OCI-LY3 (cell line): Measurements from ENCODE around the gene HS1BP3.

Experiments used
- H2AFZ ChIP-seq: fragments of 200-600, 300-600 bp; shearing (Covaris generic); 2 replicates; pipeline ENCODE4 v1.6.0; 2014; ENCODE audit warnings: antibody characterized with exemption, low read depth, low read length
- H3K27ac ChIP-seq: fragments of 200-600, 300-600 bp; sonication (generic); 2 replicates; pipeline ENCODE4 v1.5.1; 2014; ENCODE audit warnings: mild to moderate bottlenecking, low read length, moderate library complexity, mixed read lengths
- H3K27me3 ChIP-seq: fragments of 200-600, 300-600 bp; sonication (generic); 2 replicates; pipeline ENCODE4 v1.6.1; 2014; ENCODE audit warnings: low read depth, low read length, mixed read lengths
- H3K36me3 ChIP-seq: fragments of 200-600, 300-600 bp; sonication (generic); replicated peaks from 2 replicates; pipeline ENCODE3; 2014; ENCODE audit warnings: low read depth, low read length, mixed read lengths
- H3K4me1 ChIP-seq: fragments of 300-600, 200-600 bp; sonication (generic); 2 replicates; pipeline ENCODE4 v1.6.1; 2014; ENCODE audit warnings: low read length, mixed read lengths
- H3K4me2 ChIP-seq: fragments of 200-600, 300-600 bp; sonication (generic); 2 replicates; pipeline ENCODE4 v1.6.1; 2014; ENCODE audit warnings: low read length, mixed read lengths
- H3K4me3 ChIP-seq: fragments of 300-600, 200-600 bp; sonication (generic); 2 replicates; pipeline ENCODE4 v1.5.1; 2014; ENCODE audit warnings: antibody characterized with exemption, mild to moderate bottlenecking, low read length, moderate library complexity
- H3K79me2 ChIP-seq: fragments of 300-600, 200-600 bp; shearing (Covaris generic); 2 replicates; pipeline ENCODE4 v1.6.1; 2014; ENCODE audit warnings: mild to moderate bottlenecking, low read length, mixed read lengths
- H3K9ac ChIP-seq: fragments of 300-600, 200-600 bp; shearing (Covaris generic); 2 replicates; pipeline ENCODE4 v1.6.0; 2014; ENCODE audit warnings: mild to moderate bottlenecking, low read length, moderate library complexity
- H3K9me3 ChIP-seq: fragments of 200-600, 300-600 bp; shearing (Covaris generic); 2 replicates; pipeline ENCODE4 v1.6.1; 2014; ENCODE audit warnings: low read length, mixed read lengths; ENCODE audit not compliant: insufficient read depth
- H4K20me1 ChIP-seq: fragments of 200-600, 300-600 bp; sonication (generic); 2 replicates; pipeline ENCODE4 v1.6.1; 2016; ENCODE audit warnings: low read length, mixed read lengths; ENCODE audit not compliant: insufficient read depth
- EZH2phosphoT487 ChIP-seq: fragments of 200-600 bp; shearing (Covaris generic); IDR thresholded peaks from 2 replicates; pipeline ENCODE4 v1.6.1; 2018; ENCODE audit warnings: antibody characterized with exemption, mixed run types, low read depth
- TF ChIP-seq, protein P1 (sequence below): fragments of 200-600, 300-600 bp; sonication (generic); IDR thresholded peaks from 2 replicates; pipeline ENCODE4 v1.5.1; 2014; ENCODE audit warnings: antibody characterized with exemption, low read length, low read depth

Gene HS1BP3

DNA sequence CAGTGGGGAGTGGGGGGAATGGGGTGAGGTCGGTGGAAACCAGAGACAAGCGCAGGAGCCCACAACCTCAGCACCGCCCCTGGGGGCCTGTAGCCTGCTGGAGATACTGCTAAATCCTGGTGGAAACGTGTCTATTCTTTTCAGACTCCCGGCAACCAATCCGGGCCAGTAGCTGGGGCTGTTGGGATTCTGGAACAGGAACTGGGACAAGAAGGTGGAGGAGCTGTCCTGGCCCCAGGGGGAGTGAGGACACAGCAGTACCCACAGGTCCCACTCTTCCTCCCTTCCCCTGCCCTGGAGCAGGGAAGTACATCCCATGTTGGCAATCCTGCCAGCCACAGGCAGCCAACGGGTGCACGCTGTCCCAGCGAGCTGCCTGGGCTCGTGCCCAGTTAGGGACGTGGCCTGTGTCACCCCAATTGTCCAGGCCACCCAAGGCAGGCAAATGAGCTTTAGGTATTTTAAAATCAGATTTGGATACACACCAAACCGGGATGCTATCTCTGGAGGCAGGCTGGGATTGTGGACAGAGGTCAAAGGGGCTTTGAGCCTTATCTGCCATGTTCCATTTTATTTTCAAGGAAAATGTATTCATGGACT, 51.8 kb downstream of the HS1BP3 start:
- Histone ChIP-seq H2AFZ (no peak overlapping the region), H3K9ac (no peak overlapping the region), H3K36me3 (no peaks in the 10 kb centered on the region), H3K79me2 (no peaks in the 10 kb centered on the region), H3K4me2 (no peak overlapping the region), H3K9me3 (no peaks in the 10 kb centered on the region), H3K4me1 (peaks cover 18% of the 10 kb centered on the region), H3K27me3 (peaks cover 19% of the 10 kb centered on the region), H3K4me3 (no peak overlapping the region), H4K20me1 (no peaks in the 10 kb centered on the region), H3K27ac (no peak overlapping the region)
- TF ChIP-seq EZH2phosphoT487: no peak
- TF ChIP-seq, protein P1, sequence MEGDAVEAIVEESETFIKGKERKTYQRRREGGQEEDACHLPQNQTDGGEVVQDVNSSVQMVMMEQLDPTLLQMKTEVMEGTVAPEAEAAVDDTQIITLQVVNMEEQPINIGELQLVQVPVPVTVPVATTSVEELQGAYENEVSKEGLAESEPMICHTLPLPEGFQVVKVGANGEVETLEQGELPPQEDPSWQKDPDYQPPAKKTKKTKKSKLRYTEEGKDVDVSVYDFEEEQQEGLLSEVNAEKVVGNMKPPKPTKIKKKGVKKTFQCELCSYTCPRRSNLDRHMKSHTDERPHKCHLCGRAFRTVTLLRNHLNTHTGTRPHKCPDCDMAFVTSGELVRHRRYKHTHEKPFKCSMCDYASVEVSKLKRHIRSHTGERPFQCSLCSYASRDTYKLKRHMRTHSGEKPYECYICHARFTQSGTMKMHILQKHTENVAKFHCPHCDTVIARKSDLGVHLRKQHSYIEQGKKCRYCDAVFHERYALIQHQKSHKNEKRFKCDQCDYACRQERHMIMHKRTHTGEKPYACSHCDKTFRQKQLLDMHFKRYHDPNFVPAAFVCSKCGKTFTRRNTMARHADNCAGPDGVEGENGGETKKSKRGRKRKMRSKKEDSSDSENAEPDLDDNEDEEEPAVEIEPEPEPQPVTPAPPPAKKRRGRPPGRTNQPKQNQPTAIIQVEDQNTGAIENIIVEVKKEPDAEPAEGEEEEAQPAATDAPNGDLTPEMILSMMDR: no peak

DNA sequence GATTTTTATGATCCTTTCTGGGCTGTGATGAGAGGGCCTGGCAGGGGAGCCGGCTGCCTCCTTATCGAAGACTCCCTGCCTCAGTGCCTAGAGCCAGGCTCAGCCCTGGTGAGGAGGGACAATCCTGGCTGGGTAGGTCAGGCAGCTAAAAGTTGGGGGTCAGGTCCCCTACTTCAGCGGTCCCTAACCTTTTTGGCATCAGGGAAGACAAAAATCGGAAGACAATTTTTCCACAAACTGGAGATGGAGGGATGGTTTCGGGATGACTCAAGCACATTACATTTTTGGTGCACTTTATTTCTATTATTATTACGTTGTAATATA, 53.1 kb downstream of the HS1BP3 start:
- Histone ChIP-seq H2AFZ (no peak overlapping the region), H3K9me3 (no peaks in the 10 kb centered on the region), H3K9ac (no peak overlapping the region), H3K27ac (no peak overlapping the region), H3K4me3 (no peak overlapping the region), H3K4me1 (peaks cover 20% of the 10 kb centered on the region), H3K27me3 (peaks cover 27% of the 10 kb centered on the region), H3K4me2 (no peak overlapping the region), H3K36me3 (no peaks in the 10 kb centered on the region), H4K20me1 (no peaks in the 10 kb centered on the region), H3K79me2 (no peaks in the 10 kb centered on the region)
- TF ChIP-seq, protein P1: no peak
- TF ChIP-seq EZH2phosphoT487: no peak

DNA sequence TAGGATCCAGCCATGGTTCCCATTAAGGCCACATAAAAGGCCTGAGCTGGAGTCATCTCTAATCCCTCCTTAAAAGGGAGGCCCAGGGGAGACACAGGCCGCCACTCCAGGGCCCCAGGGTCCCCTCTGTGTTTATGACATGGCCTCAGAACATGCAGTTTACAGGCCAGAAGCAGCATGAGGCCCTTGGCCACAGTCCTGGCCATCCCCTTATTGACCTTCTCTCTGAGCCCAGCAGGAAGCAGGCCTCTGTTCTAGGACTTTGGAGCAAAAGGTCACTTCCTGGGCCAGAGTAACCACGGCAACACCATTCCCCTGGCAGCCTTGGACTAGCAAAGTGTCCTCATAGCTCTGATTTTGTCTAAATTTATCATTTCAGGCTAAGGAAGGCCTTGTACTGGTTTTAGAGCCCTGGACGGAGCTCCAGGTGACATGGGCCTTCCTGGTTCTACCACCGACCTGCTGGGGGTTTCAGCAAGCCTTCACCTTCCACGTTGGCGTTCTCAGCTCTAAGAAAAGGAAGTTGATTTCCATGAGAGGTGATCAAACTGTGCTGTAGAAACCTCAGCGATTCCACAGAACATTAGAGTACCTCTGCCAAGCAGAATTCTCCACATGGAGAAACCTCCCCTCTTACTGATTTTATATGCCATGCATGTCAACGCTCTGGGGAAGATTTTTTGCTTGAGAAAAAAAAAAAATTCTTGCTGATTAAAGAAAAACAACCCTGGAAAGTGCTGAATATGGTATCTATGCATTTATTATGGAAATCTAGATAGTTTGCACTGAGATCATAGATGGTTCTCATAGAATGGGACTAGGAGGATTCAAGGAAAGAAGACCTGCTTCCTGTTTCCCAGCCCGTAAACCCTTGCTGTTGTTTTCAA, 53.7 kb downstream of the HS1BP3 start:
- Histone ChIP-seq H3K4me3 (no peak overlapping the region), H3K27me3 (peaks cover 28% of the 10 kb centered on the region), H3K79me2 (no peaks in the 10 kb centered on the region), H4K20me1 (no peaks in the 10 kb centered on the region), H3K36me3 (no peaks in the 10 kb centered on the region), H3K4me2 (no peak overlapping the region), H2AFZ (no peak overlapping the region), H3K9me3 (no peaks in the 10 kb centered on the region), H3K27ac (no peak overlapping the region), H3K9ac (no peak overlapping the region), H3K4me1 (peaks cover 26% of the 10 kb centered on the region)
- TF ChIP-seq EZH2phosphoT487: no peak
- TF ChIP-seq, protein P1: no peak

GRCh38 chr2:20596193-20596972, 54.5 kb downstream of the HS1BP3 start:
- H3K9ac ChIP-seq: no peak overlapping the region
- peak overlapping the region; percentile 78 for H3K4me2 ChIP-seq
- peaks cover 29% of the 10 kb centered on the region for H3K4me1 ChIP-seq
- H4K20me1 ChIP-seq: no peaks in the 10 kb centered on the region
- no peaks in the 10 kb centered on the region for H3K79me2 ChIP-seq
- no peaks in the 10 kb centered on the region for H3K9me3 ChIP-seq
- no peak overlapping the region for H2AFZ ChIP-seq
- no peak overlapping the region for H3K27ac ChIP-seq
- peaks cover 32% of the 10 kb centered on the region for H3K27me3 ChIP-seq
- TF ChIP-seq EZH2phosphoT487: no peak
- TF ChIP-seq, protein P1: no peak
- H3K4me3 ChIP-seq: no peak overlapping the region
- no peaks in the 10 kb centered on the region for H3K36me3 ChIP-seq
